Fibroblast of villous mesenchyme (primary cell): ENCODE results near the gene CDHR3. TPM values are rescaled to one million over a fixed set of nuclear protein-coding genes. Genes with fewer than 3 reads are reported as not detected.
A peak's percentile ranks its signal among the peaks of the same experiment; 100 is the strongest.

ENCODE experiments used
- DNase-seq: peaks from one replicate; pipeline ENCODE4 v3.0.0-alpha.2; 2010; ENCODE audit warnings: low read depth
- H3K4me3 ChIP-seq: 2 replicates; pipeline ENCODE4 v1.5.1; 2011; ENCODE audit warnings: low read depth, mild to moderate bottlenecking, low read length
- CTCF ChIP-seq: IDR thresholded peaks from 2 replicates; pipeline ENCODE4 v1.5.1; 2012; ENCODE audit warnings: low read depth, mild to moderate bottlenecking, low read length; ENCODE audit not compliant: insufficient read depth
- total RNA-seq: library from RNA; depleted of rRNA; stranded (reverse); fragments of >200 nt; gene quantifications from 2 replicates; pipeline ENCODE4 v1.2.3, GENCODE V29; 2012

Gene CDHR3
- total RNA-seq, 1 donor: 9.1 TPM

GRCh38 chr7:106015381-106016218, 52.5 kb downstream of the CDHR3 start:
- TF ChIP-seq CTCF: no peak
- H3K4me3 ChIP-seq: no peak overlapping the region
- DNase-seq: peak; percentile 58

GRCh38 chr7:106016331-106016730, 53.3 kb downstream of the CDHR3 start:
- no peak overlapping the region for H3K4me3 ChIP-seq
- DNase-seq: no peak
- no peak for TF ChIP-seq CTCF

GRCh38 chr7:106017657-106018056, 54.6 kb downstream of the CDHR3 start:
- no peak for DNase-seq
- H3K4me3 ChIP-seq: no peak overlapping the region
- no peak for TF ChIP-seq CTCF

- TF ChIP-seq CTCF: no peak
- peak; percentile 76 for DNase-seq
- no peak overlapping the region for H3K4me3 ChIP-seq
Observed at GRCh38 chr7:106018566-106019469, 55.8 kb downstream of the CDHR3 start.

GRCh38 chr7:106019470-106019820, 56.4 kb downstream of the CDHR3 start:
- DNase-seq: no peak
- no peak overlapping the region for H3K4me3 ChIP-seq
- no peak for TF ChIP-seq CTCF

GRCh38 chr7:106021151-106022067, 58.3 kb downstream of the CDHR3 start:
- no peak overlapping the region for H3K4me3 ChIP-seq
- peak; percentile 37 for DNase-seq
- TF ChIP-seq CTCF: no peak
